Nephron (organoid): ENCODE results near the gene ITFG1.

Experiments
- H3K27ac Mint-ChIP-seq, 3 experiments: 2 replicates each; pipeline ENCODE4 v1.8.0; 2020; ENCODE audit warnings: mixed read lengths in 3 of 3, mild to moderate bottlenecking in 2 of 3, moderate library complexity in 1 of 3
- H3K27me3 Mint-ChIP-seq: 2 replicates; pipeline ENCODE4 v1.8.0; 2021; ENCODE audit warnings: low read depth, mild to moderate bottlenecking, moderate library complexity, mixed read lengths
- H3K36me3 Mint-ChIP-seq: 2 replicates; pipeline ENCODE4 v1.8.0; 2020; ENCODE audit warnings: low read depth, mixed read lengths
- H3K4me1 Mint-ChIP-seq: 2 replicates; pipeline ENCODE4 v1.8.0; 2020; ENCODE audit warnings: mixed read lengths
- H3K4me3 Mint-ChIP-seq, 3 experiments: 2 replicates each; pipeline ENCODE4 v1.8.0; 2020; ENCODE audit warnings: mild to moderate bottlenecking in 3 of 3, mixed read lengths in 3 of 3, moderate library complexity in 2 of 3
- H3K9me3 Mint-ChIP-seq: 2 replicates; pipeline ENCODE4 v1.8.0; 2020; ENCODE audit warnings: mixed read lengths
- CTCF ChIP-seq, 3 experiments: fragments of 200-600 bp; sonication (generic); IDR thresholded peaks; one replicate each; pipeline ENCODE4 v1.5.0; 2021; ENCODE audit warnings: antibody characterized with exemption in 3 of 3; ENCODE audit not compliant: unreplicated experiment in 3 of 3

The ITFG1 gene

GRCh38 chr16:47308601-47309000 is 152.3 kb downstream of the ITFG1 start:
- Mint-ChIP-seq H3K9me3 (no peaks in the 10 kb centered on the region), H3K4me1 (no peaks in the 10 kb centered on the region), H3K36me3 (peaks cover 14% of the 10 kb centered on the region), H3K27ac (no peak overlapping the region), H3K27me3 (no peaks in the 10 kb centered on the region), H3K4me3 (no peak overlapping the region)
- TF ChIP-seq CTCF (IDR thresholded peaks at IDR 0.05; ENCODE audit: unreplicated experiment in 3 of 3): no peak

DNA sequence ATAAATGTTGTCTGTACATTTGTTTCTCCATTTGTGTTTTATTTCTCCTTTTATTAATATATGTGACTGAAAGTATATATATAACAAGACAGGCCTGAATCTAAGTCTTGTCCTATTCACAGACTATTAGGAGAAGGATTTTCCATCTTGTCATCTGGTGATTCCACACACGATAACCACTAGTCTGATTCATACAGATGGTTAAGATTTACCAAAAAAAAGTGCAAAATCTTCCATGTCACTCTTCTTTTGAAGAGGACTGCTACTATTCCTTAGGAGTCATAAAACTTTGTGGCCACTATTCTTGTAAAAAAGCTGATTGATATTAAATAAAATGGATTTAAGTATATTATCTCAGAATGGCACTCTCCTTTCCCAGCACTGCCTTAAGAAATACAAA is 156.3 kb downstream of the ITFG1 start:
- no peaks in the 10 kb centered on the region for H3K4me1 Mint-ChIP-seq
- no peak for TF ChIP-seq CTCF (IDR thresholded peaks at IDR 0.05; ENCODE audit: unreplicated experiment in 3 of 3)
- H3K9me3 Mint-ChIP-seq: no peaks in the 10 kb centered on the region
- H3K27me3 Mint-ChIP-seq: no peaks in the 10 kb centered on the region
- no peak overlapping the region for H3K27ac Mint-ChIP-seq
- peaks cover 7% of the 10 kb centered on the region for H3K36me3 Mint-ChIP-seq
- H3K4me3 Mint-ChIP-seq: no peak overlapping the region

DNA sequence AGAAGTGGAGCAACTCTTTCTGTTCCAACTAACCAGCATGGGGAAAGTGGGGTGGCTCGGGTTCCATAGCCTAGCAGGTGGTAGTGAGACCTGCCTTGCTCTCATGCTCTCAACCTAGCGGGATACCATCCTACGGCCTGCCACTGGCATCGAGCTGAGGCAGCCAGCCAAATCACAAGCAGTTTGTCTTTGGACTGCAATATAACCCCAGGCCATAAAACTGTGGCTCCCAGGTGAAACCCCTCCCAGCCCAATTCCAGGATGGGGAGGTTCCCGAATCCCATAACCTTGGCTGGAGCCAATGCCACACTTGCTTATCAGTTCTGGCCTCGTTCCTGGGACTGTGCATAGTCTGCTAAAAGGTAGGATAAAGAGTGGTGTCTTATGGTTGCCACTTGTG is 161.3 kb downstream of the ITFG1 start:
- H3K4me1 Mint-ChIP-seq: no peaks in the 10 kb centered on the region
- H3K9me3 Mint-ChIP-seq: peaks cover 10% of the 10 kb centered on the region
- no peak overlapping the region for H3K27ac Mint-ChIP-seq
- H3K36me3 Mint-ChIP-seq: peaks cover 33% of the 10 kb centered on the region
- no peak for TF ChIP-seq CTCF (IDR thresholded peaks at IDR 0.05; ENCODE audit: unreplicated experiment in 3 of 3)
- no peak overlapping the region for H3K4me3 Mint-ChIP-seq
- no peaks in the 10 kb centered on the region for H3K27me3 Mint-ChIP-seq

GRCh38 chr16:47284999-47285398 is 175.9 kb downstream of the ITFG1 start:
- Mint-ChIP-seq H3K4me1 (no peaks in the 10 kb centered on the region), H3K4me3 (no peak overlapping the region), H3K36me3 (peaks cover 47% of the 10 kb centered on the region), H3K9me3 (peaks cover 19% of the 10 kb centered on the region), H3K27me3 (no peaks in the 10 kb centered on the region), H3K27ac (no peak overlapping the region)
- TF ChIP-seq CTCF (IDR thresholded peaks at IDR 0.05; ENCODE audit: unreplicated experiment in 3 of 3): no peak

GRCh38 chr16:47278306-47278970 is 182.4 kb downstream of the ITFG1 start:
- Mint-ChIP-seq H3K4me3 (no peak overlapping the region), H3K27me3 (no peaks in the 10 kb centered on the region), H3K36me3 (peaks cover 21% of the 10 kb centered on the region), H3K27ac (no peak overlapping the region), H3K4me1 (no peaks in the 10 kb centered on the region), H3K9me3 (peaks cover 8% of the 10 kb centered on the region)
- no peak for TF ChIP-seq CTCF (IDR thresholded peaks at IDR 0.05; ENCODE audit: unreplicated experiment in 3 of 3)

DNA sequence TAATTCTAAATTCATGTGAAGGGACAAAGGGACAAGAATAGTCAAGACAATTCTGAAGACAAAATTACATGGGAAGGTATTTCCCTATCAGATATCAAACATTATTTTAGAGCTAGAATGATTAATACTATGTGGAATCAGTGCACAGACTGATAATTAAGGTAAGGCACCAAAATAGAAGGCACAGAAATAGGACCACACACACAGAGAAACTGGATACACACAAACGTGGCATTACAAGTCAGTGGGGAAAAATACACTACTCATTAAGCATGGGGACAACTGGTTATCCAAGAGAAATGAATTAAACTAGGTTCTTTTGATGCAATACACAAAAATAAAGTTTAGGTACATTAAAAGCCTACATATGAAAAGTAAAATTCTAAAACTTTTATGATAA is 184.3 kb downstream of the ITFG1 start:
- no peak overlapping the region for H3K27ac Mint-ChIP-seq
- no peaks in the 10 kb centered on the region for H3K4me1 Mint-ChIP-seq
- H3K9me3 Mint-ChIP-seq: peaks cover 5% of the 10 kb centered on the region
- no peak overlapping the region for H3K4me3 Mint-ChIP-seq
- peaks cover 19% of the 10 kb centered on the region for H3K36me3 Mint-ChIP-seq
- no peaks in the 10 kb centered on the region for H3K27me3 Mint-ChIP-seq
- TF ChIP-seq CTCF (IDR thresholded peaks at IDR 0.05; ENCODE audit: unreplicated experiment in 3 of 3): no peak
